ENCODE data around the gene MGAT5B.

GRCh38 chr17:76883744-76884525 lies 15.7 kb downstream of the MGAT5B start:
- TF ChIP-seq CTCF (conservative IDR thresholded peaks at IDR 0.05; ENCODE audit: low read depth, low read length) (no peak), EZH2 (IDR thresholded peaks at IDR 0.05; ENCODE audit: low read length, unreplicated experiment) (no peak), EZH2phosphoT487 (IDR thresholded peaks at IDR 0.05; ENCODE audit: borderline replicate concordance, low read length) (no peak)
